Measurements from ENCODE around the gene PRKN.

- TF ChIP-seq, protein P1, sequence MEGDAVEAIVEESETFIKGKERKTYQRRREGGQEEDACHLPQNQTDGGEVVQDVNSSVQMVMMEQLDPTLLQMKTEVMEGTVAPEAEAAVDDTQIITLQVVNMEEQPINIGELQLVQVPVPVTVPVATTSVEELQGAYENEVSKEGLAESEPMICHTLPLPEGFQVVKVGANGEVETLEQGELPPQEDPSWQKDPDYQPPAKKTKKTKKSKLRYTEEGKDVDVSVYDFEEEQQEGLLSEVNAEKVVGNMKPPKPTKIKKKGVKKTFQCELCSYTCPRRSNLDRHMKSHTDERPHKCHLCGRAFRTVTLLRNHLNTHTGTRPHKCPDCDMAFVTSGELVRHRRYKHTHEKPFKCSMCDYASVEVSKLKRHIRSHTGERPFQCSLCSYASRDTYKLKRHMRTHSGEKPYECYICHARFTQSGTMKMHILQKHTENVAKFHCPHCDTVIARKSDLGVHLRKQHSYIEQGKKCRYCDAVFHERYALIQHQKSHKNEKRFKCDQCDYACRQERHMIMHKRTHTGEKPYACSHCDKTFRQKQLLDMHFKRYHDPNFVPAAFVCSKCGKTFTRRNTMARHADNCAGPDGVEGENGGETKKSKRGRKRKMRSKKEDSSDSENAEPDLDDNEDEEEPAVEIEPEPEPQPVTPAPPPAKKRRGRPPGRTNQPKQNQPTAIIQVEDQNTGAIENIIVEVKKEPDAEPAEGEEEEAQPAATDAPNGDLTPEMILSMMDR (conservative IDR thresholded peaks at IDR 0.05; ENCODE audit: low read depth, low read length), result no peak
- TF ChIP-seq EZH2 (IDR thresholded peaks at IDR 0.05; ENCODE audit: borderline replicate concordance, low read depth, low read length, poor library complexity, severe bottlenecking), result no peak
Measured at GRCh38 chr6:161338015-161338414, 1389.6 kb downstream of the PRKN start.

Measured in A673 (cell line).